COLO668 (cell line): ENCODE data around the gene PI4KA.
"Not testable (repeated sequence)": the region's sequence is repeated elsewhere in the genome, so short reads cannot be mapped to it uniquely, and the experiment has no call there.

Experiments used
- DNase-seq: peaks from one replicate; lab custom pipeline; 2025; ENCODE audit not compliant: unreplicated experiment; lab: John Stamatoyannopoulos, UW

PI4KA gene

DNA sequence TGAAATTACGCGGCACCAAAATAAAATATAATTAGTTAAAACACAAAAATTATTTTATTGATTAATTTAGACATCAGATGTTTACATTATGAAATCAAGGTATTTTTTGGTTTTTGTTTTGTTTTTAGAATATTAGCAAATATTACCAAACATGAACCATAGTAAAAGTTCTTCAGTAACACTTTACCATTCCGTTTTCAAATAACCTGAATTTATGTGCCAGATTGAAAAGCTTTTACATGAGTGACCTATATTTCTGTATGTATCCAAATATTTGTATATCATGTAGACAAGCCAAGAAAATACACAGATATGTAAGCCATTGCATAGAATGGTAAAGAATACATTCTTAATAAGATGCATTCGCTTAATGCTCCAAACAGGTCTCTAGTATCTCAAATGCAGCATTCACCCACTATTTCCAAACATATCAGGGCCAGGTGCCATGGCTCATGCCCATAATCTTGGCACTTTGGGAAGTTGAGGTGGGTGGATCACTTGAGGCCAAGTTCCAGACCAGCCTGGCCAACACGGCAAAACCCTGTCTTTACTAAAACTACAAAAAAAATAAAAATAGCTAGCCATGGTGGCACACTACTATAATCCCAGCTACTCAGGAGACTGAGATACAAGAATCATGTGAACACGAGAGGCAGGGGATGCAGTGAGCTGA is 187.1 kb downstream of the PI4KA start:
- no peak for DNase-seq

DNA sequence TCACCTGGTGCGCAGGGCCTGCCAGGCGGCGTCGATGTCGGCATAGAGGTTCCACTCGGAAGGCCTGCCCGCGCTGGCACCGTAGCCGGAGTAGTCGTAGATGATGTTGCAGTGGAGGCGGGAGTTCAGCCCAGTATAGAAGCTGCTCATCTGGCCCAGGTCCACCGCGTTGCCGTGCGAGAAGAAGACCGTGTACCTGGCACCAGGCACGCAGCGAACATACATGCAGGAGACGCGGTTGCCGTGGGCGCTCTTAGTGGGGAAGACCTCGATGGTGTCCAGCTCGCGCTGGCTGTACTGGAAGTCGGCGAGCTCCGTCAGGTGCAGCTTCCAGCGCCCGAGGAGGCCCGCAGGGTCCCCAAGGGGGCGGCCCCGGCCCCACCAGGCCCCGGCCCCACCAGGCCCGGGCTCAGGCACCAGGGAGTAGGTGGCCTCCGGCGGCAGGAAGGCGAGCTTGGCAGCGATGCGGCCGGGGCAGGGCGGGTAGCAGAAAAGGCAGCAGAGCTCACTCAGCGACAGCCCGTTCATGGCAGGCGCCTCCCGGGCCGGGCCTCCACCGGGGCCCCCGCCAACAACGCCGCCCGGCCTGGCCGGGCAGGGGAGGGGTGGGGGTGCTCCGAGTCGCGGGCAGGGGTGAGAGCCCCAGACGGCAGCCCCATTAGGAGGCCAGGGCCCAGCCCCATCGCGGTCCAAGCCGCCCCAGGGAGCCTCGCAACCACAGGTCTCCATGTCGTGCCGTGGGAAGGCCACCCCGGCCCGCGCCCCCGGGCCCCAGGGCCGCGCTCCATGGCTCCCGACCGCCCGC is 188.0 kb downstream of the PI4KA start:
- DNase-seq: not testable (repeated sequence)

DNA sequence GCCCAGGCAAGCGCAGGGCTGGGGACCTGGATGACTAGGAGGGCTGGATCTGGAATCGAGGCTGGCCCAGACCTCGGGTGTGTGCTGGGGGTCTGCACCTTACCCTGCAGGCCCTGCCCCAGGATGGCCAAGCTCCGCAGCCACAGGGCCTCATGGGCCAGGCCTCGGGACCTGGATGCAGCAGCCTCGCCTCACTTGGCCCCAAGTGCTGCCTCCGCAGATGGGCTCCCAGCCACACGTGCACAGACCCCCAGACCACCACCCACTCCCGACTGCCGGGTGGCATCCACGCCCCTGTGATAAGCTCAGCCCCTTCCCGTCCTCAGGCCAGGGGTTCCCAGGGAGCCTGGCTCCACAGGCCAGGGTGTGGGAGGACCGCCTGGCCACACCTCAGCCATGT is 188.7 kb downstream of the PI4KA start:
- not testable (repeated sequence) for DNase-seq

DNA sequence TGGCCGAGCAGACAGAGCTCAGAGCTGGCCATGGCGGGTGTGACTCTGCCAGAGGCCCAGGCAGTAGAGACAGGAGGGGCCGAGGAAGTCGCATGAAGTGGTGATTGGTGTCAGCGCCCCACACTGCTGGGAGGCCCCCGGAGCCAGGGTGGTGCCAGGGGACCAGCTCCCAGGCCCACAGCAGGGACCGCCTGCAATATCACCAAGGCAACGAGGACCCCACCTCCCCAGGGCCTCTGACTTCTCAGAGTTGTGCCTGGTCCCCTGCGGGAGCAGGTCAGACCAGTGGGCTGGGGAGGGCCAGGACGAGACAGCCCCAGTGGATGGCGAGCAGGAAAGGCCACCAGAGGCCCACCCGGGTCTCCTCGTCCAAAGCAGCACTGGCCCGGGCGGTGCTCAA is 189.1 kb downstream of the PI4KA start:
- not testable (repeated sequence) for DNase-seq

DNA sequence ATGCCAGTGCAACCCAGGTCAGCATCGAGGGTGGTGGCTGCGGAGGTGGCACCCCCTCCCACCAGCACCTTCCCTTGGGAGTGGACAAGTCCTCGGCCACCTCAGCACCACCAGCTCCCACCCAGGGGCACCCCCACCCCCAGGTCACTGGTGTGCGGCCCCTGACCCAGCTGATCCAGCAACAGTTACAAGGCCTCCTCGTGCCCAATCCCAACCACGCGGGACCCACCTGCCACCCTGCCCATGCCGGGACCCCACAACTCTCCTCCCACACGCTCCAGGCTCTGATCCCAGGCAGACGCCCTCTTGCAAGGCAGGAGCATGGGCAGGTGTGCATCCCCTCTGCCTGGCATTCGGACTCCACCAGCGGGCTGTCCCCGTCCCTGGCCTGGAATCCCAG is 189.8 kb downstream of the PI4KA start:
- DNase-seq: not testable (repeated sequence)

DNA sequence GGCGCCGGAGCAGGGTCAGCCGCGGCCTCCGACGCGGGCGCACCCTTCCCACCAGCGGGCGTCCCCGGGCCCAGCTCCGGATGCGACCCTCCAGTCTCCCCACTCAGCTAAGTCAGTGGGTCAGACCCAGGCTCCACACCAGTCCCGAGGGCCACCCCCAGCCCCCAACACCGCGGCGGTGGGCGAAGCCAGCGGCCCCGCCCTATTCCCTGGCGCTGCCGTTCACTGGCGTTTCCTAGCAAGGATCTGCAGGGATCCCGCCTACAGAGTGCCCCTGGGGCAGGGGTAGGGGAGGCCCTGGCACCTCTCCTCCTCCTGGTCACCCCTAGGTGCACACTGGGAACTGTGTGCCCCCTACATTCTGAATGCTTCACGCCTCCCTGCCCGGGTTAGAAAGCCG is 190.4 kb downstream of the PI4KA start:
- DNase-seq: not testable (repeated sequence)

DNA sequence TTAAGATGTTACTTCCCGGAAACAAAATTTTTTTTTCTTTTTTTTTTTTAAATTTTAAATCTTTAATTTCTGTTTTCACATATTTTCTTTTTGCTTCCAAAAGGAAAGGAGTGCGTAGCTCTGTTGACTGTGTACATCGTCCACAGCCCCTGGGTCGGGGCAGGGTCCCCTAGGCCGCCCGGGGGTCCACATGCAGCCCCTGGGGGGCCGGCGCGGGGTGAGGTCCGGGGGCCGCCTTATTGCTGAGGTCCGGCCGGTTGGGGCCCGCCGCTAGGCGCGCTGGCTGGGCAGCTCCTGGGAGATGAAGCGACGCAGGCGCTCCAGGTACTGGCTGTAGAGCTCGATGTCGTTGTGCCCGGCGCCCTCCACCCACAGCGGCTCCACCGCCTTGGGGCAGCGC is 191.1 kb downstream of the PI4KA start:
- not testable (repeated sequence) for DNase-seq

DNA sequence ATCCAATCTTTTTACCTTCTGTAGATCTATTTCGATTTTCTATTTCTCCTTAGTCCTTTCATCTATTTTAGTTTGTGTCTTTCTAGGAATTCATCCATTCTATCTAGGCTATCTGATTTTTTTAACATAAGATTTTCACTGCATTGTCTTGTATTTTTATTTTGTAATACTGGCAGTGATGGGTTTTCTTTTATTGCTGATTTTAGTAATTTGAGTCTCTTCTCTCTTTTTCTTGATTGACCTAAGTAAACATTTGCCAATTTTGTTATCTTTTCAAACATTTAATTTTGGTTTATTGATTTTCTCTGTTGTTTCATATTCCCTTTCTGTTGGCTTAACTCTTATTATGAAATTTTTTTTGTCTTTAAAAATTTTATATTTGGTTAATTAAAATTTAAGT is 192.1 kb downstream of the PI4KA start:
- DNase-seq: no peak

DNA sequence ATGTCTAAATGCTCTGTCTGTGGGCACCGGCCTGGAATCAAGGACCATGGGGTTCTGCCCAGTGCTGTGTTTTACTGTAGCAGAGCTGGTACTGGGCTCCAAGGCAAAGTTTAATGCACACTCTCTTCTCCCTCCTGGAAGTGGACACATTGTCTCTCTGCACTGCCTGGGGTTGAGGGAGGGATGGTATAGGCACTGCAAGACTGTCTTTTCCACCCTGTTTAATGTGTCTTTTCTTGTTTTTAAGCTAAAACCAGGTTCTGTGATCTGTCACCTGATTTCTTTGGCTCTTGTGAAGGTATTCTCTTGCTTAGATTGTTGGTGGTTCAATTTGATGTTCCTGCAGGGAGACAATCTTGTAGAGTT is 194.0 kb downstream of the PI4KA start:
- no peak for DNase-seq

DNA sequence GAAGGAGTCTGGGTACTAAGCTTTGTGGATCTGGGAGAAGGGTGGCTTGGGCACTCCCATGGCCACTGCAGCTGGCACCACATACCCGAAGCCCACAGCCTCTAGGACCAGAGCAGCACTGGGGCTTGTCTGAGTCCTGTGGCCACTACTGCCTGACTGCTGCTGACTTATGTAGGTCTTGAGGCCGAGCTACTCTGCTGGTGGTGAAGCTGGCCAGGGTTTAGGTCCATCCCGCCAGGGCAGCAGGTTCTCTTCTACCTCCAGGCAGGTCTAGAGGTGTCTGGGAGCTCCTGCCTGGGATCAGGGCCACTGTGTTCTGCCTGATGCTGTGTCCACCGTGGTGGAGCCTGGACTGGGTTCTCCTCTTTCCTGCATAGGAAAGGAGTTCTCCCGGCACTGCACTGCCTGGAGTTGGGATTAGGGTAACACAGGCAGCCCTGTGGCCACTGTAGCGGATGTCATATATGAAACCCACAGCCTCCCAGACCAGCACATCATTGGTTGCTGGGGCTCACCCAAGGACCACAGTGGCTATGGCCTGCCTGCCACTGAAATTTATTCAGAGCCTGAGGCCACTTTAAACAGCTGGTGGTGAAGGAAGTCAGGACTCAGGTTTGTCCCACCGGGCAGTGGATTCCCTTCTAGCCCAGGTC is 194.5 kb downstream of the PI4KA start:
- DNase-seq: no peak

DNA sequence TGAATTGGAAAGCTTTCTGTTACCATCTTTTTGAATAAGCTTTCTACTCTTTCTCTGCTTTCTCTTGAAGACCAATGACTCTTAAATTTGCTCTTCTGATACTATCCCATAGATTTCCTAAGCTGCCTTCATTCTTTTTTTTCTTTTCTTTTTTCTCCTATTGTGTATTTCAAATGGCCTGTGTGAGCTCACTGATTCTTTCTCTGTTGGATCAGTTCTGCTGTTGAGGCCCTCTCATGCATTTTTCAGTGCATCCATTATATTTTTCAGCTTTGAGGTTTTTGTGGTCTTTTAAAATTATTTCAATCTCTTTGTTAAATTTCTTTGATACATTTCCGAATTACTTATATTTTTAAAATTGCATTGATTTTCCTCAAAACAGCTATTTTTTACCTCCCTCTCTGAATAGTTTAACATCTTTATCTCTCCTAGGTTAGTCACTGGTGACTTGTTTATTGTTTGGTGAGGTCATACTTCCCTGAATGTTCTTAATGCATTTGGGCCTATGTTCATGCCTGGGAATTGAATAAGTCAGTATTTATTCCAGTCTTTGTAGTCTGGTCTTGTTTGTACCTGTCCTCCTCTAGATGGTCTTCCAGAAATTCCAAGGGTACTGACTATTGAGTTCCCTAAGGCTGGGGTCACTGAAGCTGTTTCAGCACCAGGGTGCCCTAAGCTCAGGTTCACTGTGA is 195.3 kb downstream of the PI4KA start:
- DNase-seq: no peak

DNA sequence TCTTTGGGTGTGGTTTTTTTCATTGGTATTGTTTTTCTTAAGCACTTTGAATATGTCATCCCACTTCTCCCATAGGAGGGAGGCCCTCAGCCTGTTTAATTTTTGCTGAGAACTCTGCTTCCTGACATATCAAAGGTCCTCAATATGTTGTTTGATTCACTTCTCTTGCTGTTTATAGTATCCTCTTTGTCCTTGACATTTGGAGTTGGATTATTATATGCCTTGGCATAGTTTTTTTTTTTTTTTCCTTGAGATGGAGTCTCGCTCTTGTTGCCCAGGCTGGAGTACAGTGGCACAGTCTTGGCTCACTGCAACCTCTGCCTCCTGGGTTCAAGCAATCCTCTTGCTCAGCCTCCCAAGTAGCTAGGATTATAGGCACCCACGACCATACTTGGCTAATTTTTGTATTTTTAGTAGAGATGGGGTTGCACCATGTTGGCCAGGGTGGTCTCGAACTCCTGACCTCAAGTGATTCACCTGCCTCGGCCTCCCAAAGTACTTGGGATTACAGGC is 196.0 kb downstream of the PI4KA start:
- not testable (repeated sequence) for DNase-seq

DNA sequence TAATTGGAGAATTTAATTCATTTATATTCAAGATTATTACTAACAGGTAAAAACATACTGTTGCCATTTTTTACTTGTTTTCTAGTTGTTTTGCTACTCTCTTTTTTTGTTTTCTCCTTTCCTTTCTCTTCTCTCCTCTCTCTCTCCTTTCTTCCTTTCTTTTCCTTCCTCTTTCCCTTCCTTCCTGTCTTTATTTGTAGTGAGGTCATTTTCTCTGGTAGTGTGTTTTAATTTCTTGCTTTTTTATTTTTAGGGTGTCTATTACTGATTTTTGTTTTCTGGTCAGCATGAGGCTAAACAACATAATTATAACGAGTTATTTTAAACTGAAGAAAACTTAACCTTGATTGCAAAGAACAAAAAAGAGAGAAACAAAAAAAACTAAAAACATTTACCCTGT is 197.1 kb downstream of the PI4KA start:
- DNase-seq: no peak

DNA sequence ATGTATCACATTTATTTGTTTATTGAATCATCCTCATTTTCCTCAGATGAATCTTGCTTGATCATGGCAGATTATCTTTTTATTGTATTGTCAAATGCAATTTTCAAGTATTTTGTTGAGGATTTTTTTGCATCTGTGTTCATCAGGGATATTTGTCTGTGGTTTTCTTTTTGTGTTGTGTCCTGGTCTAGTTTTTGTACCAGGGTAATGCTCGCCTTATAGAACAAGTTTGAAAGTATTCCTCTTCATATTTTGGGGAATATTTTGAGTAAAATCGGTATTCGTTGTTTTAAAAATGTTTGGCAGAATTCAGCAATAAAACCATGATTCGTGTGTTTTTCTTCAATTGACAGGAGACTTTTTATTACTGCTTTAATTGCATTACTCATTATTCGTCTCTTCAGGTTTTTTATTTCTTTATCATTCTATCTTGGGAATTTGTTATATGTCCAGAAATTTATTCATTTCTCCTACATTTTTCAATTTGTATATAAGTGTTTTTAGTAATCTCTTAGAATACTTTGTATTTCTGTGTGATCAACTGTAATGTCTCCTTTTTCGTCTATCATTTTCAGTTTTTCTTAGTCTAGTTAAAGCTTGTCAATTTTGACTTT is 198.1 kb downstream of the PI4KA start:
- DNase-seq: no peak

DNA sequence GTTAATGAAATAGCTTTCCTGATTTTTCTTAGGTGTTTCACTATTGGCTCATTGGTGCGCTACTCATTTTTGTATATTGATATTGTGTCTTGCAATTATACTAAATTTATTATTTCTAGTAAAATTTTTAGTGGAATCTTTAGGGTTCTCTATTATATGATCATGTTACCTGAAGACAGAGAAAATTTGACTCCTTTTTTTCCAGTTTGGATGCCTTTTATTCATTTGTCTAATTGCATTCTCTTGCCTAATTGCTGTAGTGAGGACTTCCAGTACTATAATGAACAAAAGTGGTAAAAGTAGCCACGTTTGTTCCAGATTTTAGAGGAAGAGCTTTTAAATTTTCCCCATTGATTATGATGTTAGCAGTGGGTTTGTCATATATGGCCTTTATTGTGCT is 198.7 kb downstream of the PI4KA start:
- no peak for DNase-seq

DNA sequence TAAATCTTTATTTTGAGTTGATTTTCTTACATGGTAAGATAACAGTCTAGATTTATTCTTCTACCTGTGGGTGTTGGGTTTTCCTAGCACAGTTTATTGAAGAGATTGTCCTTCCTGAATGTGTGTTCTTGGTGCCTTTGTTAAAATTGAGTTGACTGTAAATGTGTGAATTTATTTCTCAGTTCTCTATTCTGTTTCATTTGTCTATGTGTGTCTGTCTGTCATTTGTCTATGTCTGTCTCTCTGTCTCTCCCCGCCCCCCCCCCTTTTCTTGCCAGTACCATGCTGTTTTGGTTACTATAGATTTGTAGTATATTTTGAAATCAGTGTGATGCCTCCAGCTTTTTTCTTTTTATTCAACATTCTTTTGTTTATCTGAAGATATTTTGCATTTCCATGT is 199.4 kb downstream of the PI4KA start:
- DNase-seq: no peak

DNA sequence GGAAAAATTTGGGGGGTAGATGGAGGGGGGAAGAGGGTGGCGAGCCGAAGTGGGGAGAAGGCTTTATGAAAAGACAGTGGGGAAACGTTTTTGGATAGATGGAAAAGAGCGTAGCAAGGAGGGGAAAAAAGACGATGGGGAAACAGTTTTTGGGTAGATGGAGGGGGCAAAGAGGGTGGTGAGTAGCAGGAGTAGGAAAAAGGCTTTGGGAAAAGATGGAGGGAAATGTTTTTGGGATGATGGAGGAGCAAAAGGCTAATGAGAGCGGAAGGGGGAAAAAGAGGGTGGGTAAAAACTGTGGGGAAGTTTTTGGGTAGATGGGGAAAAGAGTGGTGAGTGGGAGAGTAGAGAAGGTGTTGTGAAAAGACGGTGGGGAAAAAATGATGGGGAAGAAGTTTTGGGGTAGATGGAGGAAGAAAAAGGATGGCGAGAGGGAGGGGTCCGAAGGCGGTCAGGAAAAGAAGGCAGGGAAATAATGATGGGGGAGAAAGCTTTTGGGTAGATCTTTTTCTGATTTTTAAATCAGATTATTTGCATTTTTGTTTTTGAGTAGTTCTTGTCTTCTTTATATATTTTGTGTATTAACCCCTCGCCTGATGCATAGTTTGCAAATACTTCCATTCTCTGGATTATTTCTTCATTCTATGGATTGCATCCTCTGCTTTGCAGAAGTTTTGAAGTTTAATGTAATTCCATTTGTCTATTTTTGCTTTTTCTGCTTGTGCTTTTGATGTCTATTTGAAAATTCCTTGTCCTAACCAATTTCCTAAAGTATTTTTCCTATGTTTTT is 200.0 kb downstream of the PI4KA start:
- no peak for DNase-seq

DNA sequence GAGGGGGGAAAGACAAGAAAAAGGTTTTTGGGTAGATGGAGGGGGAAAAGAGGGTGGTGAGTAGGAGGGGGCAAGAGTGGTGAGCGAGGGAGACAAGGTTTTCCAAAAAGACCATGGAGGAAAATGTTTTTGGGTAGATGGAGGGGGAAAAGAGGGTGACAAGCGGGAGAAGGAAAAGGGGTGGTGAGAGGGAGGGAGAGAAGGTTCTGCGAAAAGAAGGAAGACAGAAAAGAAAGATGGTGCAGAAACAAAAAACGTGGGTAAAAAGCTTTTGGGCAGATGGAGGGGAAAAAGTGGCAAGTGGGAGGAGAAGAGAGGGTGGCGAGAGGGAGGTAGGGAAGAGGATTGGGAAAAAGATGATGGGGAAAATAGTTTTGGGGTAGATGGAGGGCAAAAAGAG is 200.6 kb downstream of the PI4KA start:
- DNase-seq: no peak
